ENCODE results near the gene DYNLT2B.
"Not testable (repeated sequence)": the region's sequence is repeated elsewhere in the genome, so short reads cannot be mapped to it uniquely, and the experiment has no call there.

The DYNLT2B gene

DNA sequence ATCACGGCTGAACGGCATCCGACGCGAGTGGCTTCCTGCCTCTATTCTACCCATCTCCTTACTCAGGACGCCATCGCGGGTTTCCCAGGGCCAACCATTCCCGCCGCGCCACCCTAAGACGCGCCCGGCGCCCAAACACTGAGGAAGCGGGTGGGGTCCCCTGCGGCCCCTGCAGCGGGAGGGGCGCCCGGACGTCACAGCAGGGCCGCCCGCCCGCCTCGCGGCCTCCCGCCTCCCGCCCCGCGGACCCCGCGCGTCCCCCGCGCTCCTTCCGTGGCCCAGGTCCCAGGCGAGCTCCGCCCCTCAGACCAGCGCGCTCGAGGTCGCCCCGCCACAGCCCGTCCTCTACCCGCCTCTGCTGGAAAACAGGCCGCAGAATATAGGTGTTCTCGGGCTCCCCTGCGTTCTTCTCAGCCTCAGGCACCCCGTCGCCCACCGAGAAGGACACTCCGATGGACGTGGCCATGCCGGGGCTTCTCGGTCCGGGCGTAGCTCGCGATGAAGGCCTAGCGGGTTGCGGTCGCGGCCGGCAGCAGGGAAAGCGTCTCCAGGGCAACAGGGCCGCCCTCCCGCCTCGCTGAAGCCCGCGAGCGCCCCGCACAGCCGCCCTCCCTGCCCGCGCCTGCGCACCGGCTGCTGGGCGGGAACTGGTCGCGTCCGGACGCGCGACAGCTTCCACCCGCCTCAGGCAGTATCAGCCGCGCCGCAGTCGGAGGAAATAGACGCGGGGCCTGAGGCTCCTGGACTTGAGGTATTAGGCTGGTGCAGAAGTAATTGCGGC lies at the start of gene DYNLT2B:
TSS of gene DYNLT2B (minus strand) at position 554 of the 781 bp plus-strand sequence. CDS start at position 466, 88 bp downstream.
- TF ChIP-seq, protein P1, sequence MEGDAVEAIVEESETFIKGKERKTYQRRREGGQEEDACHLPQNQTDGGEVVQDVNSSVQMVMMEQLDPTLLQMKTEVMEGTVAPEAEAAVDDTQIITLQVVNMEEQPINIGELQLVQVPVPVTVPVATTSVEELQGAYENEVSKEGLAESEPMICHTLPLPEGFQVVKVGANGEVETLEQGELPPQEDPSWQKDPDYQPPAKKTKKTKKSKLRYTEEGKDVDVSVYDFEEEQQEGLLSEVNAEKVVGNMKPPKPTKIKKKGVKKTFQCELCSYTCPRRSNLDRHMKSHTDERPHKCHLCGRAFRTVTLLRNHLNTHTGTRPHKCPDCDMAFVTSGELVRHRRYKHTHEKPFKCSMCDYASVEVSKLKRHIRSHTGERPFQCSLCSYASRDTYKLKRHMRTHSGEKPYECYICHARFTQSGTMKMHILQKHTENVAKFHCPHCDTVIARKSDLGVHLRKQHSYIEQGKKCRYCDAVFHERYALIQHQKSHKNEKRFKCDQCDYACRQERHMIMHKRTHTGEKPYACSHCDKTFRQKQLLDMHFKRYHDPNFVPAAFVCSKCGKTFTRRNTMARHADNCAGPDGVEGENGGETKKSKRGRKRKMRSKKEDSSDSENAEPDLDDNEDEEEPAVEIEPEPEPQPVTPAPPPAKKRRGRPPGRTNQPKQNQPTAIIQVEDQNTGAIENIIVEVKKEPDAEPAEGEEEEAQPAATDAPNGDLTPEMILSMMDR (IDR thresholded peaks at IDR 0.05; ENCODE audit: low read depth, low read length): no peak
- H3K4me3 ChIP-seq (ENCODE audit: low read depth, low read length): peak within 1 kb of the TSS; percentile 72

DNA sequence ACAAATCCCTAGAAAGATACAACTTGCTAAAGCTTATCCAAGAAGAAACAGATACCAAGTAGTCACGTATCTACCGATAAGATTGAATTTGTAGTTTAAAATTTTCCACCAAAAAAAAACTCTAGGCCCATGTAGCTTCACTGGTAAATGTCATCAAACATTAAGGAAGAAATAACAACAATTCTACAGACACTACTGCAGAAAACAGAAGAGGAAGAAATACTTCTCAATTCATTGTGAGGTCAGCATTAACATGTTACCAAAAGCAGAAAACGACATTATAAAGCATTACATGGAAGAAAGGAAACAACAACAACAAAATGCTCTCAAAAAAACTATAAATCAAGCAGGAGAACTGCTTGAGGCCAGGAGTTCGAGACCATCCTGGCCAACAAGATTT lies 47.7 kb upstream of the DYNLT2B start:
- TF ChIP-seq, protein P1 (IDR thresholded peaks at IDR 0.05; ENCODE audit: low read depth, low read length): no peak
- H3K4me3 ChIP-seq (ENCODE audit: low read depth, low read length): no peak overlapping the region

DNA sequence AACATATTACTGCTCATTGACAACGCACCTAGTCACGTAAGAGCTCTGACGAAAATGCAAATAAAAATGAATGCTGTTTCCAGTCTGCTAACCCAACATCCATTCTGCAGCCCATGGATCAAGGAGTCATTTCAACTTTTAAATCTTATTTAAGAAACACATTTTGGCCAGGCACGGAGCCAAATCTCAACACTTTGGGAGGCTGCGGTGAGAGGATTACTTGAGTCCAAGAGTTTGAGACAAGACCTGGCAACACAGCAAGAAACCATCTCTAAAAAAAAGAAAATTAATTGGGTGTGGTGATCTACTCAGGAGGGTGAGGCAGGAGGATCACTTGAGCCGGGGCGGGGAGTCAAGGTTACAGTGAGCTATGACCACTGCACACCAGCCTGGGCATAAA lies 42.5 kb upstream of the DYNLT2B start:
- H3K4me3 ChIP-seq (ENCODE audit: low read depth, low read length): no peak overlapping the region
- TF ChIP-seq, protein P1 (IDR thresholded peaks at IDR 0.05; ENCODE audit: low read depth, low read length): no peak

DNA sequence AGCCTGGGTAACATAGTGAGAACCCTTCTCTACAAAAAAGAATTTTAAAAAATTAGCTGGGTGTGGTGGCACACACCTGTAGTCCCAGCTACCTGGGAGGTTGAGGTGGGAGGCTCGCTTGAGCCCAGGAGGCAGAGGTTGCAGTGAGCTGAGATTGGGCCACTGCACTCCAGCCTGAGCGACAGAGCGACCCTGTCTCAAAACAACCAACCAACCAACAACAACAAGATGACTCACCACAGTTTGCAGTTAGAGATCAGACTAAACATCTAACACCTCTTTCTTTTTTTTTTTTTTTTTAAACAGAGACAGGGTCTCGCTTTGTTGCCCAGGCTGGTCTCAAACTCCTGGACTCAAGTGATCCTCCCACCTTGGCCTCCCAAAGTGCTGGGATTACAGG lies 40.5 kb upstream of the DYNLT2B start:
- not testable (repeated sequence) for H3K4me3 ChIP-seq (ENCODE audit: low read depth, low read length)

DNA sequence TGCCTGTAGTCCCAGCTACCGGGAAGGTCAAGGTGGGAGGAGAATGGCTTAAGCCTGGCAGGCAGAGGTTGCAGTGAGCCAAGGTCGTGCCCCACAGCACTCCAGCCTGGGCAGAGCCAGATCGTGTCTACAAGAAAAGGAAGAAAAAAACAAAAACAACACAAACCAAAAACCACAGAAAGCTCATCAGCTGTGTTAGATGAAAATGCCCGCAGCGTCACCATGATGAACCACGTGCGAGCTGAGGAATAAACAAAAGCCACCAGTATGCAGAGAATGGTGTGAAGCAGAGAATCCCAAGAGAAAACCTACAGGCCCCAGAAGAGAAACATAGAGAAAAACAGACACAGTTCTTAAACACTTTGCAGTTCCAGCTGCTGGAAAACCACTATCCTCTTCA lies 39.9 kb upstream of the DYNLT2B start:
- no peak overlapping the region for H3K4me3 ChIP-seq (ENCODE audit: low read depth, low read length)
- TF ChIP-seq, protein P1 (IDR thresholded peaks at IDR 0.05; ENCODE audit: low read depth, low read length): no peak

DNA sequence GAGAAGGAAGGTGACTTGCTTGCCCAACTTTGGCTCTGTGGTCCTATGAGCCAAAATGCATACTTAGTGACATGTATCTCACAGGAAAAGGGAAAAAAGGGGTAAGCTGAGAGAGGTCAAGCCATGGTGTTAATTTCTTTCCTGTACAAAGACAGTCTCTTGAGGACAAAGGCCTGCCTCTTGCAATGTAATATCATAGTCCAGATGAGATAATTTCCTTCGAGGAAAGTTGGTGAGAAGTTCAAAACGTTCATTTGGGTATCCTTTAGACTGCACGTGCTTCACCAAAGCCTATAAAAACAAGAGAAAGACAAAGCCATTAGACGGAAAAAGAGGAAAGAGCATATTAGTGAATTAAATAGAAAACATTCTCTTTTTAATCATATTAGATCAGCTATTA lies 38.5 kb upstream of the DYNLT2B start:
- TF ChIP-seq, protein P1 (IDR thresholded peaks at IDR 0.05; ENCODE audit: low read depth, low read length): no peak
- no peak overlapping the region for H3K4me3 ChIP-seq (ENCODE audit: low read depth, low read length)

DNA sequence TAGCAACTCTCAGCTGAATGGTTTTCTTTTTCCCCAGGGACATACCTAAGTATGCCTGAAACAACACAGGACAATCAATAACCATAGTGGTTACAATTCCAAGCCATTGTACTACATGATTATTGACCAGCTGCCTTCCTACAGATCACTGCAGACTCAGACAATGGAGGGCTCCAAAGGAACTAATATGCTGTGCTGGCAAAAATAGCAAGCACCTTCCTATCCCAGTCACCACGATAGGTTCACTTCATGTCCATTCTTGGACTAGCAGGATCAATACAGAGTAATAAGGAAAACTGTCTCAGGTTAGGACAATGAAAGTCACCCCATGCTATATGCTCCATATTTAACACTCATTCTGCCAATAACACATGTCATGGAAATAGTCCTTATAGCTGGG lies 37.6 kb upstream of the DYNLT2B start:
- TF ChIP-seq, protein P1 (IDR thresholded peaks at IDR 0.05; ENCODE audit: low read depth, low read length): no peak
- no peak overlapping the region for H3K4me3 ChIP-seq (ENCODE audit: low read depth, low read length)

DNA sequence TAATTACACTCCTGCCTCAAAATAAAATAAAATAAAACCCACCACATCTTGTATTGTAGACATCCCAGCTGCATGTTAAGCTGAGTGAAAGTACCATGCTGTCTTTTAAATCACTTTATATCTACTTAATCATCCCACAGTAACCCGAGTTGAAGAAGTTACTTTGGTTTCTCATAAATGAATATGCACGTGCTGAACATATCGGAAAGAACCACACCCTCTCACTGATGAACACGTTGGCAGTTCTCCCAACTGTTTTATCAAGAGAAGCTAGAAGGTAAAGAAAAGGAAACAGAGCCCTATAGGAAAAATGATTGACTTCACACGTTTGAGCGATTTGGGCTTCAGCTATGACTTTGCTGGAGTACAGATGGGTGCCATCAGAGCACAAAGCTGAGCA lies 36.1 kb upstream of the DYNLT2B start:
- TF ChIP-seq, protein P1 (IDR thresholded peaks at IDR 0.05; ENCODE audit: low read depth, low read length): no peak

More for the DNA sequence above, 36.1 kb upstream of the DYNLT2B start:
- no peak overlapping the region for H3K4me3 ChIP-seq (ENCODE audit: low read depth, low read length)
